ENCODE results near the gene PLXNA4.

Gene PLXNA4

DNA sequence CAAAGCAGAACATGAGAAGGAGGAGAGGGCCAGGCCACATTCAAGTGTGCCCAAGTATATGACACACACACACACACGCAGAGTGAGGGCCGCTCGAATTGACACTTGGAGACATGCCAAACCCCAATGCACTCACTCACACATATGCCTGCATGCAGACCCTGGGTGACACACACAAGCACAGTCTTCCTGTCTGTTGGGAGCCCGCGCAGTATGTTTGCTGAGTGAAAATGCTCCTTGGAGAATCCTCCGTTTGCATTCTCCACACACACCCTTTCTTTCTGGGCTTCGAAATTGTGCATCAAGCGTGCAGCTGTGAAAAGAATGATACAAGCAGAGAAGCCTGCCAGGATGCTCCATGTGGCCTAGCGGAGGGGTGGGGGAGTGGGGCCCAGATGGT lies 120.9 kb downstream of the PLXNA4 start:
- TF ChIP-seq, protein P1, sequence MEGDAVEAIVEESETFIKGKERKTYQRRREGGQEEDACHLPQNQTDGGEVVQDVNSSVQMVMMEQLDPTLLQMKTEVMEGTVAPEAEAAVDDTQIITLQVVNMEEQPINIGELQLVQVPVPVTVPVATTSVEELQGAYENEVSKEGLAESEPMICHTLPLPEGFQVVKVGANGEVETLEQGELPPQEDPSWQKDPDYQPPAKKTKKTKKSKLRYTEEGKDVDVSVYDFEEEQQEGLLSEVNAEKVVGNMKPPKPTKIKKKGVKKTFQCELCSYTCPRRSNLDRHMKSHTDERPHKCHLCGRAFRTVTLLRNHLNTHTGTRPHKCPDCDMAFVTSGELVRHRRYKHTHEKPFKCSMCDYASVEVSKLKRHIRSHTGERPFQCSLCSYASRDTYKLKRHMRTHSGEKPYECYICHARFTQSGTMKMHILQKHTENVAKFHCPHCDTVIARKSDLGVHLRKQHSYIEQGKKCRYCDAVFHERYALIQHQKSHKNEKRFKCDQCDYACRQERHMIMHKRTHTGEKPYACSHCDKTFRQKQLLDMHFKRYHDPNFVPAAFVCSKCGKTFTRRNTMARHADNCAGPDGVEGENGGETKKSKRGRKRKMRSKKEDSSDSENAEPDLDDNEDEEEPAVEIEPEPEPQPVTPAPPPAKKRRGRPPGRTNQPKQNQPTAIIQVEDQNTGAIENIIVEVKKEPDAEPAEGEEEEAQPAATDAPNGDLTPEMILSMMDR (IDR thresholded peaks at IDR 0.05; ENCODE audit: low read depth, low read length, missing control alignments): no peak
- H3K4me3 ChIP-seq (ENCODE audit: low read depth, low read length): no peak overlapping the region
- DNase-seq (ENCODE audit: low read depth): no peak

DNA sequence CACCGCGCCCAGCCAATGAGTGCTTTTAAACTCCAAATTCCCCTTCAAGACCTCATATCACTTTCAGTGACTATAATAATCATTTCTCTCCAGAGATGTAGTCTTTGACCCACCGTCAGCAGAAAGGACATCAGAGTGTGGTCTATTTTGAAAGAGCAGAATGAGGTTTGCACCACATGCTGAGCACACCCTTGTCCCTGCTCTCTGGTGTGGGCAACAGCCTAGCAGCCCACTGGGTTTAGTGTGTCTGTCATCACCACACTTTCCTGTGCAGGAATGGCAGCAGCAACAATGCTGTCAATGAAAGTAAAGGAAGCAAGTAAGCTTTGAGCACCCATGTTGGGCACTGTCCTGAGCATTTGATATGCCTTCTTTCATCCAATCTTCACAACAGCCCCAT lies 122.4 kb downstream of the PLXNA4 start:
- DNase-seq (ENCODE audit: low read depth): no peak
- TF ChIP-seq, protein P1 (IDR thresholded peaks at IDR 0.05; ENCODE audit: low read depth, low read length, missing control alignments): no peak
- H3K4me3 ChIP-seq (ENCODE audit: low read depth, low read length): no peak overlapping the region

DNA sequence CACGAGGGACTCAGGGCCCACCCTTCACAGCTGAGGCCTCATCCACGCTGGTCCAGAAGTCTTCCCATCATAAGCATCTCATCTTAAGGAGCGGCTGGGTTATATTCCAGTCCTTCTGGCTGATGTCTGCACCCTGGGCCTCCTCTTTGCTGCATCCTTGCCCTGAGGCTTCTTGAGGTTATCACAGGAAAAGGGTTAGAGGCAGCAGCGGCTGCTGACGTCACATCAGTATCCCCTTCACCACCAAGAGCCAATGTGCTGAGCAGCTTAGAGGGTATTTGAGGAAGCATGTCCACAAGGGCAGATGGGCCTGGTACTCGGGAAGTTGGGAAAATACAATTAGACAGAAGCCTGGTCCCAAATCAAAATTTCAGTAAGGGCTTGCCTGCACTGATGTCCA lies 125.1 kb downstream of the PLXNA4 start:
- no peak overlapping the region for H3K4me3 ChIP-seq (ENCODE audit: low read depth, low read length)
- no peak for DNase-seq (ENCODE audit: low read depth)
- TF ChIP-seq, protein P1 (IDR thresholded peaks at IDR 0.05; ENCODE audit: low read depth, low read length, missing control alignments): no peak

DNA sequence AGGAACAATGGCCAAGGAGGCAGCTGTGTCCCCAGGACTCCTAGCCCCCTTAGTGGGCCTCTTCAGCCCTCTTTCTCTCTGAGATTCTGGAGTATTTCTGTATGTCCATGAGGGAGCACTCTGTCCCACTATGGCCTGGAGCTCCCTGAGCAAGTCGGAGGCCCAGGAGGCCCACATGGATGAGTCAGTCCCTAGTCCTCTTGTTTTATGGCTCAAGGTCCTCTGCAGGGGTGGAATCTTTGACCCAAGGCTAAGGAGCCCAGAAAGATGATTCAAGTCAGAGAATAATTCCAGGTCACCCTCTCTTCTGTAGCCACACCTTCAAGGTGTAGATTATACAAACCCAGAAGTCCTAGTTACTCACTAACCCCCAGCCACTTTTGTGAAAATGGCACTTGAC lies 125.6 kb downstream of the PLXNA4 start:
- DNase-seq (ENCODE audit: low read depth): no peak
- TF ChIP-seq, protein P1 (IDR thresholded peaks at IDR 0.05; ENCODE audit: low read depth, low read length, missing control alignments): no peak
- no peak overlapping the region for H3K4me3 ChIP-seq (ENCODE audit: low read depth, low read length)

DNA sequence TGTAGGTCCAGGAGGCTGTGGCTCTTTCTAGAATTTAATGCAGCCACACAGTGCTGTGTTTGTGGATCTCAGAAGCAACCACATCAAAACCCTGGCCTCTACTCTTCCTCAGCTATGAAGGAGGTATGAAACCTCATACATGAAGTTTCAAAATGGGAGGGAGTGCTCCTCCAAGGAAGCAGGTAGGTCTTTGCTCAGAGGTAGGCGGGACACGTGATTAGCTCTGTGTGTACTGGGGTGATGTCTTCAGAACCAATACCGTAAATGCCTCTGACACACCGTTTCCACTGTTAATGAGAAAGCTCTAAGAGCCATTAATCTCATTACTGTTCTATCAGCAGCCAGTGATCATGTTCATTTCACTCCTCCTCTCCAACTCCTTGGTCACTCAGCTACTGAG lies 126.1 kb downstream of the PLXNA4 start:
- TF ChIP-seq, protein P1 (IDR thresholded peaks at IDR 0.05; ENCODE audit: low read depth, low read length, missing control alignments): no peak
- no peak overlapping the region for H3K4me3 ChIP-seq (ENCODE audit: low read depth, low read length)
- DNase-seq (ENCODE audit: low read depth): no peak

DNA sequence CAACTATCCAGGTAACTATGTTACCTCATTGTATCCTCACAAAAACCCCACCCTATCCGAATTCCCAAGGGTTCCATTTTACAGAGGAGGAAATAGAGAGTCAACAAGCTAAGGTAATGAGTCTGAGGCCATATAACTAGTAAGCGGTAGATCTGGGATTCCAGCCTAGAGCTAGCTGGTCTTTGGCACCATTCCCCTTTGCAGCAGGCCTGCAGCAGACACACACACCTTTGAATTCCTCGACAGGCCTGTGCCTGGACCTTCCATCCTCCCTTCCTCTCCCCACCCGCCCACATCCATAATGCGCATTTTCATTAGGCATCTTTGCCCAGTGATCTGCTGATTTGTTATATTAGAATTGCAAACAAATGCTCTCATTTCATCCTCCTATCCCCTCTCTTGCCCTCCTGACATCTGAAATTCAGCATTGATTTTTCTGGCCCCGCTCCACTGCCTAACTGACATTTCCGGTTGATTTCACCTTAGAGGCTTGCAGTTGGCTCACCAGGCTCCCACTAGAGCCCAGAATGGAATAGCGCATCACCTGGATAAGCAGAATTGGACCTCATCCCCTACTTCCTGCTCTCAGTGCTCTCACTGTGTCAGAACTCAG lies 129.5 kb downstream of the PLXNA4 start:
- no peak overlapping the region for H3K4me3 ChIP-seq (ENCODE audit: low read depth, low read length)
- TF ChIP-seq, protein P1 (IDR thresholded peaks at IDR 0.05; ENCODE audit: low read depth, low read length, missing control alignments): no peak
- no peak for DNase-seq (ENCODE audit: low read depth)

DNA sequence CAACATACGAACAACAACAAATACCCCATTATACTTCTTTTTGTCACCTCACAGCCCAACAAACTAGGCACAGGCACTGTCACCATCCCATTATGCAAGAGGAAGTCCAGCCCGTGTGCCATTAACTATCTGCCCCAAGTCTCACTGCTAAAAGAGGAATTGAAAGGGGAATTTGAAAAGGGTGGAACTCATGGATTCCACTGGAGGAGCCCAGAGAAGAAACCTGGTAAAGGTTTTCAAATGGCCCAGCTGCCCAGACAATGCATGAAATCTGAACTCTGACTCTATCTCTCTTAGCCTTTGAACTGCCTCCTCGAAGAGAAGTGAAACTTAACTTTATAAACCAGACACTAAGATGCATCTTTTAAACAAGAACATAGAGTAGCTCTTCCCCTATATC lies 130.0 kb downstream of the PLXNA4 start:
- no peak for DNase-seq (ENCODE audit: low read depth)
- H3K4me3 ChIP-seq (ENCODE audit: low read depth, low read length): no peak overlapping the region
- TF ChIP-seq, protein P1 (IDR thresholded peaks at IDR 0.05; ENCODE audit: low read depth, low read length, missing control alignments): no peak
